Measurements from ENCODE around the gene PTPRK. TPM values are rescaled to one million over a fixed set of nuclear protein-coding genes. Genes with fewer than 3 reads are reported as not detected.

Gene PTPRK
- total RNA-seq, 2 experiments from 2014 or later: not detected

GRCh38 chr6:128376952-128377503 lies 143.4 kb downstream of the PTPRK start:
- Histone ChIP-seq H4K20me1 (ENCODE audit: insufficient read depth, low read length) (no peaks in the 10 kb centered on the region), H2AFZ (ENCODE audit: low read length) (no peak overlapping the region), H3K9me3 (ENCODE audit: low read length) (no peaks in the 10 kb centered on the region), H3K36me3 (ENCODE audit: insufficient read depth, low read length) (no peaks in the 10 kb centered on the region), H3K27ac (ENCODE audit: low read depth, low read length, poor library complexity, severe bottlenecking) (no peak overlapping the region), H3K9me2 (ENCODE audit: insufficient read depth, low read length) (no peaks in the 10 kb centered on the region), H3K79me2 (ENCODE audit: insufficient read depth, low read depth, low read length) (no peaks in the 10 kb centered on the region), H3K4me1 (ENCODE audit: insufficient read depth, low read length, poor library complexity, severe bottlenecking) (no peaks in the 10 kb centered on the region), H3K4me3 (ENCODE audit: low read depth, low read length, poor library complexity, severe bottlenecking) (no peak overlapping the region), H3K4me2 (ENCODE audit: low read length) (no peak overlapping the region)
- TF ChIP-seq EZH2phosphoT487 (IDR thresholded peaks at IDR 0.05; ENCODE audit: borderline replicate concordance, low read depth, low read length) (no peak), CTCF (conservative IDR thresholded peaks at IDR 0.05; ENCODE audit: low read length) (no peak)
- no TSS peak for BruUV-seq (replicated peaks)
- intact Hi-C loops (cut with micrococcal nuclease; ENCODE audit: unreplicated experiment): no loop called here
- ChIA-PET CTCF (ENCODE audit: unreplicated experiment) (no interaction called here), POLR2A (no interaction called here)
- no peak for DNase-seq (ENCODE audit: low spot score)

DNA sequence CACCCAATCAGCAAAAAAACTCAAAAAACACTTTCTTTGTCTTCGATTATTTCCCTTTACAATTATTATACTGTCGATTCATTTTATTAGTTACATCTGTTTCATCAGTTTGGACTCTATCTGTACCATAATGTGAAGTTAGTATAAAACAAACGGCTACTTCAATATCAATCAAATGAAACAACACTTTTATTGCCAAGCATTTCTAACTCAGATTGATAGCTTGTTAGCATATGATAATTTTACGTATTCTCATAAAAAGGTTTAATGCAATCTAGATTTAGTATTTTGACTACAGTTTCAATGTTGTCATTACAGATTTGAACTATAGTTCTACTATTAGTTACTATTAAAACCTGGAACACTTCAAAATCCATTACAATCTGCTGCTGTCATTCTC lies 149.3 kb downstream of the PTPRK start:
- no TSS peak for BruUV-seq (replicated peaks)
- ChIA-PET CTCF (ENCODE audit: unreplicated experiment) (no interaction called here), POLR2A (no interaction called here)
- no peaks in the 10 kb centered on the region for H3K9me2 ChIP-seq (ENCODE audit: insufficient read depth, low read length)
- intact Hi-C loops (cut with micrococcal nuclease; ENCODE audit: unreplicated experiment): no loop called here
- no peak overlapping the region for H2AFZ ChIP-seq (ENCODE audit: low read length)
- no peak overlapping the region for H3K27ac ChIP-seq (ENCODE audit: low read depth, low read length, poor library complexity, severe bottlenecking)
- H3K36me3 ChIP-seq (ENCODE audit: insufficient read depth, low read length): no peaks in the 10 kb centered on the region
- H4K20me1 ChIP-seq (ENCODE audit: insufficient read depth, low read length): no peaks in the 10 kb centered on the region
- H3K79me2 ChIP-seq (ENCODE audit: insufficient read depth, low read depth, low read length): no peaks in the 10 kb centered on the region
- DNase-seq (ENCODE audit: low spot score): no peak
- H3K9me3 ChIP-seq (ENCODE audit: low read length): no peaks in the 10 kb centered on the region
- TF ChIP-seq EZH2phosphoT487 (IDR thresholded peaks at IDR 0.05; ENCODE audit: borderline replicate concordance, low read depth, low read length): no peak
- TF ChIP-seq CTCF (conservative IDR thresholded peaks at IDR 0.05; ENCODE audit: low read length): no peak
- no peaks in the 10 kb centered on the region for H3K4me1 ChIP-seq (ENCODE audit: insufficient read depth, low read length, poor library complexity, severe bottlenecking)
- H3K4me2 ChIP-seq (ENCODE audit: low read length): no peak overlapping the region
- H3K4me3 ChIP-seq (ENCODE audit: low read depth, low read length, poor library complexity, severe bottlenecking): no peak overlapping the region

- Histone ChIP-seq H2AFZ (ENCODE audit: low read length) (no peak overlapping the region), H3K4me2 (ENCODE audit: low read length) (no peak overlapping the region), H3K9me2 (ENCODE audit: insufficient read depth, low read length) (no peaks in the 10 kb centered on the region), H3K79me2 (ENCODE audit: insufficient read depth, low read depth, low read length) (no peaks in the 10 kb centered on the region), H4K20me1 (ENCODE audit: insufficient read depth, low read length) (no peaks in the 10 kb centered on the region), H3K4me3 (ENCODE audit: low read depth, low read length, poor library complexity, severe bottlenecking) (no peak overlapping the region), H3K4me1 (ENCODE audit: insufficient read depth, low read length, poor library complexity, severe bottlenecking) (no peaks in the 10 kb centered on the region), H3K36me3 (ENCODE audit: insufficient read depth, low read length) (no peaks in the 10 kb centered on the region), H3K9me3 (ENCODE audit: low read length) (no peaks in the 10 kb centered on the region), H3K27ac (ENCODE audit: low read depth, low read length, poor library complexity, severe bottlenecking) (no peak overlapping the region)
- no peak for DNase-seq (ENCODE audit: low spot score)
- POLR2A ChIA-PET: interaction anchor here (0.7 kb wide), 1 partner anchor 512 kb away, joined by 3 read pairs; no protein-coding TSS in a partner anchor
- CTCF ChIA-PET (ENCODE audit: unreplicated experiment): no interaction called here
- intact Hi-C loops (cut with micrococcal nuclease; ENCODE audit: unreplicated experiment): no loop called here
- no peak for TF ChIP-seq EZH2phosphoT487 (IDR thresholded peaks at IDR 0.05; ENCODE audit: borderline replicate concordance, low read depth, low read length)
- TF ChIP-seq CTCF (conservative IDR thresholded peaks at IDR 0.05; ENCODE audit: low read length): no peak
- BruUV-seq (replicated peaks): no TSS peak
Measured at GRCh38 chr6:128370072-128370471, 150.3 kb downstream of the PTPRK start.
